NCI-H2029 treated with DMSO at 0.1 percent for 48 hours (cell line): ENCODE results near the gene WBP1.
A peak's percentile ranks its signal among the peaks of the same experiment; 100 is the strongest.
"Not testable (repeated sequence)": the region's sequence is repeated elsewhere in the genome, so short reads cannot be mapped to it uniquely, and the experiment has no call there.

Experiments
- DNase-seq: peaks from one replicate; lab custom pipeline; 2025; lab: John Stamatoyannopoulos, UW

The WBP1 gene

DNA sequence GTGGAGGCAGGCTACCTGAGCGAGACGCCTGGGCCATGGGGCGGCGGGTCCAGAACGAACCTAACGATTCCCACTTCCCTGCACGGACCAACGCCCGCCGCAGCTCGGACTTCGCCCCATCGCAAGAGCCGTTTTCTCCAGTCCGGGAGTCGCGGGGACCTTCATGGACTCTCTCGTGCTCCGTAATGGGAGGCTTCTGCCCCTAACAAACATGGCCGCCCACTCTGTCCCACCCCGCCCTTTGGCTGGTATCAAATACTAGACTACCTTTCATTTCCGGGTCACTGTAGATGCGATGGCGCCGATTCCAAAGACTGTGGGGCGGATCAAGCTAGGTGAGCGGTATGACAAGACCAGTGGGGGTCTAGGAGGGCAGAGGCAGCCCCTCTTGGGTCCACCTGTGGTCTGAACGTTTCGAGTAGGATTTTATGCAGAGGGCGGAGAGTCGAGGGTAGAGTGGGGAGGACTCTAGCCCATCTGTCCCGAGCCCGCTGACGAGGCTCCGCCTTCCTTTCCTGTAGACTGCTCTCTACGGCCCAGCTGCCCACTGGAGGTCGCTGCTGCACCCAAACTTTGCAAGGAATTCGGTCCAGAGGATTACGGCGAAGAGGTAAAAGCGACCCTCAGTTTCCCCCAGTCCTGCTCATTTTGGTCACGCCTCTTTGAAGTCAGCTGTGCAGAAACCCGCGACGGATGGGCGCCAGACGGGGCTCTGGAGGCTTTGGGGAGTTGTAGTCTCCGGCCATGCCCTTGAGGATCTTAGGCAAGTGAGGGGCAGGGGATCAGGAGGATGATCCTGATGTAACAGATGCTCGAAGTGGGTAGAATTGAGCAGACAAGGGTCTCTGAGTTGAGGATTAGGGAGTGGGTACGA lies 24.8 kb downstream of the WBP1 start, which contains the start of the genes CCDC142 and TTC31:
Gene CCDC142, minus strand, starts transcription at position 198 of the 874 bp plus-strand sequence. Its CDS starts 161 bp downstream, at position 37.
Gene TTC31, plus strand, starts transcription at position 281 of the 874 bp plus-strand sequence. Its CDS starts 15 bp downstream, at position 296.
- peak; percentile 82 for DNase-seq

DNA sequence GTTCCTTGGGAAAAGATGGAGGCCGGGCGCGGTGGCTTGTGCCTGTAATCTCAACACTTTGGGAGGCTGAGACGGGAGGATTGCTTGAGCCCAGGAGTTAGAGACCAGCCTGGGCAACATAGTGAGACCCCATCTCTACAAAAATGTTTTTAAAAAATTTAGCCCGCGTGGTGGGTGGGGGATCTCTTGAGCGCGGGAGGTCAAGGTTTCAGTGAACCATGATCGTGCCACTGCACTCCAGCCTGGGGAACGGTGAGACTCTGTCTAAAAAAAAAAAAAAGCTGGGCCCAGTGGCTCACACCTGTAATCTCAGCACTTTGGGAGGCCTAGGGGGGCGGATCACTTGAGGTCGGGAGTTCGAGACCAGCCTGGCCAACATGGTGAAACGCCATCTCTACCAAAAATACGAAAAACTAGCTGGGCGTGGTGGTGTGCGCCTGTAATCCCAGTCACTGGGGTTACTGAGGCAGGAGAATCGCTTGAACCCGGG lies 25.5 kb downstream of the WBP1 start:
- not testable (repeated sequence) for DNase-seq

GRCh38 chr2:74486141-74486540 lies 27.9 kb downstream of the WBP1 start:
- DNase-seq, result no peak

DNA sequence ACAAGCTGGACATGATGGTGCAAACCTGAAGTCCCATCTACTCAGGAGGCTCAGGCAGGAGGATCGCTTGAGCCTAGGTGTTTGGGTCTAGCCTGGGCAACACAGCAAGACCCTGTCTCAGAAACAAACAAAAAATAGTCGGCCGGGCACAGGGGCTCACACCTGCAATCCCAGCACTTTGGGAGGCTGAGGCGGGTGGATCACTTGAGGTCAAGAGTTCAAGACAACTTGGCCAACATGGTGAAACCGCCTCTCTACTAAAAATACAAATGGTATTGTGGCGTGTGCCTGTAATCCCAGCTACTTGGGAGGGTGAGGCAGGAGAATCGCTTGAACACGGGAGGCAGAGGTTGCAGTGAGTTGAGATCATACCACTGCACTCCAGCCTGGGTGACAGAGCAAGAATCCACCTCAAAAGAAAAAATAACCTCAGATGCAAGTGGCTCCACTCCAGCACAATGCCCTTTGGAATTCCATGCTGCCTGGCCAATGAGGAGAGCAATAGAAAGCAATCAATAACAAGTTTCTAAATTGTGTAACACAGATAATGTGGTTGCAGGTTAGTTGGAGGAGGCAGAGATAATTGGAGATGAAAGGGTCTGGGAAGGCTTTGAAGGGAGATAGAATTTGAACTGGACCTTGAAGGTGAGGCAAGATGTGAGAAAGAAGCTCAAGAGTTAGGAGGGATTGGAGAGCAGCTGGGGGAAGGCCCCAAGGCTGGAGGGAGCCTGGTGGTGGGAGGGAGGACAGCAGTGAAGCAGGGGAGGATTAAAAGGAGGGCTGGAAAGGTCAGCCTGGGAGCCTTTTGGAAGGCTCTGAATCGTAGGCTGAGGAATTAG lies 30.6 kb downstream of the WBP1 start:
- DNase-seq, result no peak

DNA sequence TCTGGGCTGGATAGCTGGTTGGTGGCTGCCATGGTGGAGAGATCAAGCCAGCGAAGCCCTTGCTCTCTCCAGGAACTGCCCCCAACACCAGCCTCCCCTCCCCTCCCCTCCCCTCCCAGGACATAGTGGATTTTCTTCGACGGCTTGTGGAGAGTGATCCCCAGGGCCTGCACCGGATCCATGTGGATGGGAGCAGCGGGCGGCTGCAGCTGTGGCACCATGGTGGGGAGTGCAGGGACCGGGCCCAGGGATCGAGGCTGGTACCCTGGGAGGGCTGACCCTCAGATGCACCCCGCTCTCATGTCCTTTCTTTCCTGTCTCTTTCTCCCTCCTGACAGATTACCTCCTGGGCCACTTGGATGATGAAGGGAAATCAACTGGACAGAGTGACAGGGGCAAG lies 31.7 kb downstream of the WBP1 start:
- DNase-seq, result no peak

DNA sequence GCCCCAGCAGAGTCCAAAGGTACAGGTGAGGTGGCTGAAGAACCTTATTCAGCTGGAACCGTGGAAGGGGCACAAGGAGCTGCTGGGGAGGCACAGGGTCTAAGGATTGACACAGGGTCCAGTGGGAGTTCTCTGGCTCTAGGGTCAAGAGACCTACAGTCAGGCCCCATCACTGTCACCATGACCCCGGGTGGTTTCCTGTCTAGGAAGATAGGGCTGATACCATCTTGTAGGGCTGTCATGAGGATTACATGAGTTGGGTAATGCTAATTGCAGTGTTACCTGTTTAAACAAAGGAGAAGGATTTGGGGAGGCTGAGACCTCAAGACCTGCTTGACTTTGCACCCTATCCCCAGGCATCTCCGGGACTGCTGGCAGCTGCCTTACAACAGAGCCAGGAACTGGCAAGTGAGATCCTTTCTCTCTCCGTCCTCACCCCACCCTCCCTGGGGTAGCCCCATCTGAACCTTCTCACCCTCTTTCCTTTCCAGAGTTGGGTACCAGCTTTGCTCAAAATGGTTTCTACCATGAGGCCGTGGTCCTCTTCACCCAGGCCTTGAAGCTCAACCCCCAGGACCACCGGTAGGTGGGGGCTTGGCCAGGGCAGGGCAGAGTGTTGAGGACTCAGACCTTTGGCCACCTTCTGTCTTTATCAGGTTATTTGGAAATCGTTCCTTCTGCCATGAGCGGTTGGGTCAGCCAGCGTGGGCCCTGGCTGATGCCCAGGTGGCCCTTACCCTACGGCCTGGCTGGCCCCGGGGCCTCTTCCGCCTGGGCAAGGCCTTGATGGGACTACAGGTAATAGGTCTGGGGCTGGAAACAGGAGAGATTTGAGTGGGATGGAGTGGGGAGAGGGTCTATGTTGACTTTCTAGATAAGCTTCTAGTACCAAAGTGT lies 33.7 kb downstream of the WBP1 start:
- no peak for DNase-seq

DNA sequence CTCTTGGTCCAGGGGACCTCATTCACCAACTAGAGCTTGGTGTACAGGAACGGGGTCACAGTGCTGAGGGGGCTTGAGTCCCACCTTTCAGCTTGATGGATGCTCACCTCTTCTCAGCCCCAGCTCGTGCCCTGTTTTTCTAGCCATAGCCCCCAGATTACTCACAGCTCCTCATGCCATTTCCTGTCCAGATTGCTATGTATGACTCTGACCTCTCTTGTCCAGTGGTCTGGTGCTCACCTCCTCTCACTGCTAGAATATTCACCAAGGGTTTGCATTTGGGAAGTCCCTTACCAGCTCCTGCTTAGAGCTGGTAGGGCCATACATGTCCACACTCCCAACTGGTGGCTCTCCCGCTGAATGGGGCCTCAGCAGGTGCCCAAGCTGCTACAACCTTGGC lies 35.3 kb downstream of the WBP1 start:
- DNase-seq, result no peak

- no peak for DNase-seq
Observed at GRCh38 chr2:74495440-74495839, 37.2 kb downstream of the WBP1 start.

DNA sequence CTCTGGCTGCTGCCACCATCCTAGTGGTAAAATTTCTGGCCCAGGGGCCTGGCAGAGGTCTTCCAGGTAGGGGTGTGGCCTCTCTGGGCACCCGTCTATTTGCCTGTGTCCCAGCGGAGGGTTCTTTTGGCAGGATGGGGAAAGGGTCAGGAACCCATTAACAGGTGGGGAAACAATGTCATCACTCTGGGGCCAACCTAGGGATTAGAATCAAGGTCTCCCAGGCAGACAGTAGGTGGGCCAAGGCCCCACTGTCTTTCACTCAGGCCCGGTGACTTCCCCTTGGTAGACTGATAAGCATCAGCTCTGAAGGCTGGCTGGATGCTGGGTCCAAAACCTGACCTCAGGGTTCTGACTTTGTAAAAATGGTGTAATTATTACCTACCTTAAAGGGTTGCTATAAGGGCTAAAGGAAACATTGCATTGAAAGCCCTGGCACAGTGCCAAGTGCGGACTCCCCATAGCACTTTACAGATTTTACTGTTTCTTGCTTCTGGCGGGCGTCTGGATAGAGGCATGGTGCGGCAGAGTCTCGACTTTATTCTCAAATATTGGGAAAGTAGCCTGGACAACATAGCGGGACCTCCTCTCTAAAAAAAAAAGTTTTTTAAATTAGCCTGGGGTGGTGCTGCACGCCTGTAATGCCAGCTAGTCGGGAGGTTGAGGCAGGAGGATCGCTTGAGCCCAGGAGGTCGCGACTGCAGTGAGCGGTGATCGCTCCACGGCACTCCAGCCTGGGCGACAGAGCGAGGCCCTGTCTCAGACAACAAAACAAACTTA lies 38.9 kb downstream of the WBP1 start:
- no peak for DNase-seq

- DNase-seq, result no peak
Observed at GRCh38 chr2:74497777-74498499, 39.7 kb downstream of the WBP1 start.

- no peak for DNase-seq
Observed at GRCh38 chr2:74498500-74499266, 40.4 kb downstream of the WBP1 start.

- no peak for DNase-seq
Observed at GRCh38 chr2:74499267-74499939, 41.2 kb downstream of the WBP1 start, which contains the start of gene LBX2. LBX2 (minus strand) TSS chr2:74499603; CDS start chr2:74499537, 66 bp downstream.

GRCh38 chr2:74499940-74500577 lies 41.8 kb downstream of the WBP1 start:
- no peak for DNase-seq

DNA sequence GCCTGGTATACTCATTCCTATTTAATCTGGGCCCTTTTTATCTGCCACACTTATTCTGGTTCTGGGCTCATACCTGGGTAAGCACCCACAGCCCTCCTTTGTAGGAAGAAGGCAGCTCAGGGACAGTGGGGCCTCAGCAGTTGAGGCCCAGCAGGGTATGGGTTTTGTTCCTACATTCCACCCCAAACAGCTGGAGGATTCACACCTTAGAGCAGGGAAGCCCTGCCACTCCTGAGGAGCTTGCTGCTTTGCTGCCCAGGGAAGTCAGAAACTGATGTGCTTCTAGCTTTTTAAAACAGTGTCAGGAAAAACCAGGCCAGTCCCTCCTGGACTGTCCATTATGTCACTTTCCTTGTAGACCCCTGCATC lies 42.3 kb downstream of the WBP1 start:
- DNase-seq, result no peak

- DNase-seq, result no peak
Observed at GRCh38 chr2:74501335-74502071, 43.3 kb downstream of the WBP1 start.

GRCh38 chr2:74502147-74502719 lies 44.0 kb downstream of the WBP1 start:
- DNase-seq, result no peak
